NCI-H1417 treated with DMSO at 0.1 percent for 48 hours (cell line): ENCODE measurements around the gene TMEM17.

ENCODE experiments used
- DNase-seq: peaks from one replicate; lab custom pipeline; 2025; lab: John Stamatoyannopoulos, UW

TMEM17 gene

GRCh38 chr2:62472312-62472711 is 33.7 kb downstream of the TMEM17 start:
- DNase-seq, result no peak

GRCh38 chr2:62471816-62472215 is 34.2 kb downstream of the TMEM17 start:
- DNase-seq, result no peak

GRCh38 chr2:62471404-62471803 is 34.6 kb downstream of the TMEM17 start:
- no peak for DNase-seq

- no peak for DNase-seq
These were observed 36.4 kb downstream of the TMEM17 start for GRCh38 chr2:62469548-62469947.

- no peak for DNase-seq
These were observed 36.9 kb downstream of the TMEM17 start for GRCh38 chr2:62469114-62469513.

GRCh38 chr2:62467475-62468321 is 38.3 kb downstream of the TMEM17 start:
- DNase-seq, result no peak

- no peak for DNase-seq
These were observed 38.9 kb downstream of the TMEM17 start for GRCh38 chr2:62467100-62467474.

GRCh38 chr2:62466503-62466854 is 39.5 kb downstream of the TMEM17 start:
- DNase-seq, result no peak

- DNase-seq, result no peak
These were observed 40.1 kb downstream of the TMEM17 start for GRCh38 chr2:62465741-62466502.

- DNase-seq, result no peak
These were observed 40.8 kb downstream of the TMEM17 start for GRCh38 chr2:62465039-62465740.

GRCh38 chr2:62464221-62465007 is 41.6 kb downstream of the TMEM17 start:
- no peak for DNase-seq

- DNase-seq, result no peak
These were observed 43.8 kb downstream of the TMEM17 start for GRCh38 chr2:62462211-62462610.

GRCh38 chr2:62461707-62462106 is 44.3 kb downstream of the TMEM17 start:
- DNase-seq, result no peak

GRCh38 chr2:62461017-62461553 is 44.9 kb downstream of the TMEM17 start:
- DNase-seq, result no peak

GRCh38 chr2:62460175-62460574 is 45.8 kb downstream of the TMEM17 start:
- DNase-seq, result no peak

- no peak for DNase-seq
These were observed 46.3 kb downstream of the TMEM17 start for GRCh38 chr2:62459672-62460071.

GRCh38 chr2:62459106-62459505 is 46.9 kb downstream of the TMEM17 start:
- DNase-seq, result no peak

GRCh38 chr2:62458671-62459081 is 47.3 kb downstream of the TMEM17 start:
- no peak for DNase-seq

GRCh38 chr2:62458206-62458641 is 47.8 kb downstream of the TMEM17 start:
- no peak for DNase-seq

- no peak for DNase-seq
These were observed 48.4 kb downstream of the TMEM17 start for GRCh38 chr2:62457556-62457955.

GRCh38 chr2:62456721-62457539 is 49.1 kb downstream of the TMEM17 start:
- DNase-seq, result peak; percentile 26
